CD4-positive, CD25-positive, alpha-beta regulatory T cell (primary cell): Measurements from ENCODE around the gene CCNB2. TPM values are rescaled to one million over a fixed set of nuclear protein-coding genes. Genes with fewer than 3 reads are reported as not detected.
A peak's percentile ranks its signal among the peaks of the same experiment; 100 is the strongest.

Source experiments
- ATAC-seq, 2 donors: fragments of 150-1000 bp; cut with Tn5 transposase; one replicate each; pipeline ENCODE4 v1.10.0; 2021; ENCODE audit warnings: low read depth in 2 of 2, moderate number of reproducible peaks in 2 of 2, moderate library complexity in 1 of 2
- DNase-seq, 3 donors: peaks; one replicate each; pipeline versions ENCODE4 v3.0.0 to v3.0.0-alpha.2; 2012 to 2022; ENCODE audit warnings: mixed read lengths in 1 of 3
- H3K27ac ChIP-seq: one replicate; pipeline ENCODE4 v1.7.0; 2013; ENCODE audit warnings: mild to moderate bottlenecking, low read length; ENCODE audit not compliant: insufficient read depth, poor library complexity, severe bottlenecking
- H3K27me3 ChIP-seq: one replicate; pipeline ENCODE4 v1.7.0; 2013; ENCODE audit warnings: low read length; ENCODE audit not compliant: control insufficient read depth, insufficient read depth
- H3K36me3 ChIP-seq: one replicate; pipeline ENCODE4 v1.7.0; 2013; ENCODE audit warnings: mild to moderate bottlenecking, low read length, moderate library complexity; ENCODE audit not compliant: control insufficient read depth, insufficient read depth
- H3K4me1 ChIP-seq: 2 replicates; pipeline ENCODE4 v1.7.0; 2013; ENCODE audit warnings: mild to moderate bottlenecking, low read length; ENCODE audit not compliant: insufficient read depth, control insufficient read depth, poor library complexity, severe bottlenecking
- H3K4me3 ChIP-seq: one replicate; pipeline ENCODE4 v1.7.0; 2013; ENCODE audit warnings: low read depth, mild to moderate bottlenecking, low read length, moderate library complexity
- H3K9me3 ChIP-seq, 2 experiments: 1 replicate in 1 of 2; 2 replicates in 1 of 2; pipeline ENCODE4 v1.7.0; 2013; ENCODE audit warnings: low read length in 2 of 2, mild to moderate bottlenecking in 1 of 2, moderate library complexity in 1 of 2; ENCODE audit not compliant: control insufficient read depth in 2 of 2
- H3K27ac Mint-ChIP-seq, 3 donors: one replicate each; pipeline ENCODE4 v1.8.0; 2020 to 2022; ENCODE audit warnings: mild to moderate bottlenecking in 3 of 3, mixed read lengths in 3 of 3, moderate library complexity in 2 of 3
- H3K27me3 Mint-ChIP-seq: one replicate; pipeline ENCODE4 v1.8.0; 2022; ENCODE audit warnings: mild to moderate bottlenecking, mixed read lengths
- H3K36me3 Mint-ChIP-seq: one replicate; pipeline ENCODE4 v1.8.0; 2020; ENCODE audit warnings: mixed read lengths
- H3K4me1 Mint-ChIP-seq, 4 donors: one replicate each; pipeline ENCODE4 v1.8.0; 2020 to 2022; ENCODE audit warnings: mixed read lengths in 4 of 4, mild to moderate bottlenecking in 1 of 4
- H3K4me3 Mint-ChIP-seq, 4 donors: one replicate each; pipeline ENCODE4 v1.8.0; 2020 to 2022; ENCODE audit warnings: mild to moderate bottlenecking in 4 of 4, mixed read lengths in 4 of 4, moderate library complexity in 3 of 4
- H3K9me3 Mint-ChIP-seq, 7 donors: one replicate each; pipeline ENCODE4 v1.8.0; 2020 to 2022; ENCODE audit warnings: mixed read lengths in 7 of 7, mild to moderate bottlenecking in 3 of 7, moderate library complexity in 2 of 7
- polyA plus RNA-seq, 4 donors: library from polyadenylated mRNA; unstranded; fragments of 300-500 nt; fragmentation: Illumina TruSeq; gene quantifications; one replicate each; pipeline ENCODE4 v1.2.3, GENCODE V29; 2021
- total RNA-seq: library from RNA; stranded (reverse); gene quantifications from one replicate; pipeline ENCODE4 v1.2.3, GENCODE V29; 2022

Gene CCNB2
- total and polyA plus RNA-seq, 5 donors from 2014 or later = 1.8 to 15.9 (median 6.2) TPM

- Mint-ChIP-seq H3K27me3 (no peaks in the 10 kb centered on the region), H3K27ac (no peak overlapping the region), H3K9me3 (no peaks in the 10 kb centered on the region), H3K4me1 (no peaks in the 10 kb centered on the region), H3K4me3 (no peak overlapping the region), H3K36me3 (no peaks in the 10 kb centered on the region)
- no peak for ATAC-seq
- H3K27ac ChIP-seq = no peak overlapping the region
- no peak for DNase-seq
- no peaks in the 10 kb centered on the region for H3K36me3 ChIP-seq
- H3K4me3 ChIP-seq = no peak overlapping the region
- H3K4me1 ChIP-seq = no peaks in the 10 kb centered on the region
- H3K27me3 ChIP-seq = no peaks in the 10 kb centered on the region
- H3K9me3 ChIP-seq = no peaks in the 10 kb centered on the region
Measured at GRCh38 chr15:59148153-59148833, 43.3 kb downstream of the CCNB2 start.

- Mint-ChIP-seq H3K36me3 (no peaks in the 10 kb centered on the region), H3K27me3 (no peaks in the 10 kb centered on the region), H3K27ac (no peak overlapping the region), H3K4me3 (no peak overlapping the region), H3K9me3 (no peaks in the 10 kb centered on the region), H3K4me1 (no peaks in the 10 kb centered on the region)
- ATAC-seq (no peak), DNase-seq (no peak)
- no peaks in the 10 kb centered on the region for H3K27me3 ChIP-seq
- no peaks in the 10 kb centered on the region for H3K4me1 ChIP-seq
- H3K9me3 ChIP-seq = no peaks in the 10 kb centered on the region
- no peaks in the 10 kb centered on the region for H3K36me3 ChIP-seq
- H3K4me3 ChIP-seq = no peak overlapping the region
- H3K27ac ChIP-seq = no peak overlapping the region
Measured at GRCh38 chr15:59150185-59150584, 45.2 kb downstream of the CCNB2 start.

- Histone ChIP-seq H3K27ac (no peak overlapping the region), H3K27me3 (no peaks in the 10 kb centered on the region), H3K36me3 (no peaks in the 10 kb centered on the region), H3K9me3 (no peaks in the 10 kb centered on the region), H3K4me1 (no peaks in the 10 kb centered on the region), H3K4me3 (no peak overlapping the region)
- DNase-seq (no peak), ATAC-seq (no peak)
- Mint-ChIP-seq H3K27ac (peak overlapping the region in 1 of 3 donors; percentile 18), H3K4me1 (no peaks in the 10 kb centered on the region), H3K36me3 (no peaks in the 10 kb centered on the region), H3K9me3 (no peaks in the 10 kb centered on the region), H3K27me3 (no peaks in the 10 kb centered on the region), H3K4me3 (no peak overlapping the region)
Measured at GRCh38 chr15:59152694-59153450, 47.9 kb downstream of the CCNB2 start.

GRCh38 chr15:59153466-59153865, 48.5 kb downstream of the CCNB2 start:
- Mint-ChIP-seq H3K9me3 (no peaks in the 10 kb centered on the region), H3K4me3 (no peak overlapping the region), H3K27ac (no peak overlapping the region), H3K36me3 (no peaks in the 10 kb centered on the region), H3K27me3 (no peaks in the 10 kb centered on the region), H3K4me1 (no peaks in the 10 kb centered on the region)
- Histone ChIP-seq H3K27me3 (no peaks in the 10 kb centered on the region), H3K36me3 (no peaks in the 10 kb centered on the region), H3K27ac (no peak overlapping the region), H3K4me3 (no peak overlapping the region), H3K9me3 (no peaks in the 10 kb centered on the region), H3K4me1 (no peaks in the 10 kb centered on the region)
- ATAC-seq (no peak), DNase-seq (no peak)

- DNase-seq (no peak), ATAC-seq (no peak)
- H3K36me3 Mint-ChIP-seq = no peaks in the 10 kb centered on the region
- Histone ChIP-seq H3K4me1 (no peaks in the 10 kb centered on the region), H3K27ac (no peak overlapping the region), H3K27me3 (no peaks in the 10 kb centered on the region), H3K4me3 (no peak overlapping the region), H3K36me3 (no peaks in the 10 kb centered on the region), H3K9me3 (no peaks in the 10 kb centered on the region)
- no peaks in the 10 kb centered on the region for H3K4me1 Mint-ChIP-seq
- H3K9me3 Mint-ChIP-seq = no peaks in the 10 kb centered on the region
- no peak overlapping the region for H3K27ac Mint-ChIP-seq
- H3K4me3 Mint-ChIP-seq = no peak overlapping the region
- H3K27me3 Mint-ChIP-seq = no peaks in the 10 kb centered on the region
Measured at GRCh38 chr15:59154243-59154642, 49.3 kb downstream of the CCNB2 start.

GRCh38 chr15:59155431-59155830, 50.5 kb downstream of the CCNB2 start:
- Histone ChIP-seq H3K4me1 (no peaks in the 10 kb centered on the region), H3K4me3 (no peak overlapping the region), H3K27ac (no peak overlapping the region), H3K9me3 (no peaks in the 10 kb centered on the region), H3K27me3 (no peaks in the 10 kb centered on the region), H3K36me3 (no peaks in the 10 kb centered on the region)
- H3K9me3 Mint-ChIP-seq = no peaks in the 10 kb centered on the region
- no peak overlapping the region for H3K4me3 Mint-ChIP-seq
- H3K4me1 Mint-ChIP-seq = no peaks in the 10 kb centered on the region
- DNase-seq (no peak), ATAC-seq (no peak)
- H3K27ac Mint-ChIP-seq = no peak overlapping the region
- no peaks in the 10 kb centered on the region for H3K36me3 Mint-ChIP-seq
- no peaks in the 10 kb centered on the region for H3K27me3 Mint-ChIP-seq

GRCh38 chr15:59157396-59157795, 52.5 kb downstream of the CCNB2 start:
- no peaks in the 10 kb centered on the region for H3K36me3 ChIP-seq
- no peaks in the 10 kb centered on the region for H3K27me3 Mint-ChIP-seq
- H3K9me3 ChIP-seq = no peaks in the 10 kb centered on the region
- no peaks in the 10 kb centered on the region for H3K27me3 ChIP-seq
- H3K9me3 Mint-ChIP-seq = no peaks in the 10 kb centered on the region
- DNase-seq (no peak), ATAC-seq (no peak)
- no peak overlapping the region for H3K4me3 Mint-ChIP-seq
- no peaks in the 10 kb centered on the region for H3K4me1 ChIP-seq
- no peaks in the 10 kb centered on the region for H3K4me1 Mint-ChIP-seq
- H3K36me3 Mint-ChIP-seq = no peaks in the 10 kb centered on the region
- no peak overlapping the region for H3K4me3 ChIP-seq
- H3K27ac Mint-ChIP-seq = no peak overlapping the region
- H3K27ac ChIP-seq = no peak overlapping the region
